ENCODE measurements around the gene ITPR2. TPM values are rescaled to one million over a fixed set of nuclear protein-coding genes. Genes with fewer than 3 reads are reported as not detected.

ITPR2 gene
- total RNA-seq, 3 donors from 2014 or later = 33.3 to 60.8 (median 54.0) TPM

DNA sequence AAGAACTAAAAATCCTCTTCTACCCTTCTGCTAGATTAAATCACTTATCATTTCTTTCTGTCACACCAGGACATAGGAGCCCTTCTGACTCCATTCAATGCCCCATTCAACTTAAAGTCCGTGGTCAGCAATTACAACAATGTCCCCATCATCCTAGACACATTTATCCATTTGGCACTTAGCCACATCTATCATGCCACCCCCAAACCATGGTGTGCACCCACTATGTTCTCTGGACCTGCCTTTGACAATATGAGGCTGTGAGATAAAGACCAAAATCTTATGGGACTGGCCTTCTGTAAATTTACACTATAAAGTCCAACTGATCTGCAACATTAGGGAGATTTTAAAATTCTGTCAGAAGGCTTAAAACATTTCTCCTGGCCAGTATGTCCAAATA lies 533.2 kb downstream of the ITPR2 start:
- no peak for DNase-seq
- ATAC-seq = no peak
- no peaks in the 10 kb centered on the region for H3K9me3 ChIP-seq
- H3K36me3 ChIP-seq (ENCODE audit: low read depth) = no peaks in the 10 kb centered on the region
- intact Hi-C loops (cut with DNase I, micrococcal nuclease) = no loop called here
- no peaks in the 10 kb centered on the region for H3K4me1 ChIP-seq (ENCODE audit: low read depth)
- TF ChIP-seq, protein P1, sequence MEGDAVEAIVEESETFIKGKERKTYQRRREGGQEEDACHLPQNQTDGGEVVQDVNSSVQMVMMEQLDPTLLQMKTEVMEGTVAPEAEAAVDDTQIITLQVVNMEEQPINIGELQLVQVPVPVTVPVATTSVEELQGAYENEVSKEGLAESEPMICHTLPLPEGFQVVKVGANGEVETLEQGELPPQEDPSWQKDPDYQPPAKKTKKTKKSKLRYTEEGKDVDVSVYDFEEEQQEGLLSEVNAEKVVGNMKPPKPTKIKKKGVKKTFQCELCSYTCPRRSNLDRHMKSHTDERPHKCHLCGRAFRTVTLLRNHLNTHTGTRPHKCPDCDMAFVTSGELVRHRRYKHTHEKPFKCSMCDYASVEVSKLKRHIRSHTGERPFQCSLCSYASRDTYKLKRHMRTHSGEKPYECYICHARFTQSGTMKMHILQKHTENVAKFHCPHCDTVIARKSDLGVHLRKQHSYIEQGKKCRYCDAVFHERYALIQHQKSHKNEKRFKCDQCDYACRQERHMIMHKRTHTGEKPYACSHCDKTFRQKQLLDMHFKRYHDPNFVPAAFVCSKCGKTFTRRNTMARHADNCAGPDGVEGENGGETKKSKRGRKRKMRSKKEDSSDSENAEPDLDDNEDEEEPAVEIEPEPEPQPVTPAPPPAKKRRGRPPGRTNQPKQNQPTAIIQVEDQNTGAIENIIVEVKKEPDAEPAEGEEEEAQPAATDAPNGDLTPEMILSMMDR (IDR thresholded peaks at IDR 0.05) = no peak
- H3K4me3 ChIP-seq = no peak overlapping the region

DNA sequence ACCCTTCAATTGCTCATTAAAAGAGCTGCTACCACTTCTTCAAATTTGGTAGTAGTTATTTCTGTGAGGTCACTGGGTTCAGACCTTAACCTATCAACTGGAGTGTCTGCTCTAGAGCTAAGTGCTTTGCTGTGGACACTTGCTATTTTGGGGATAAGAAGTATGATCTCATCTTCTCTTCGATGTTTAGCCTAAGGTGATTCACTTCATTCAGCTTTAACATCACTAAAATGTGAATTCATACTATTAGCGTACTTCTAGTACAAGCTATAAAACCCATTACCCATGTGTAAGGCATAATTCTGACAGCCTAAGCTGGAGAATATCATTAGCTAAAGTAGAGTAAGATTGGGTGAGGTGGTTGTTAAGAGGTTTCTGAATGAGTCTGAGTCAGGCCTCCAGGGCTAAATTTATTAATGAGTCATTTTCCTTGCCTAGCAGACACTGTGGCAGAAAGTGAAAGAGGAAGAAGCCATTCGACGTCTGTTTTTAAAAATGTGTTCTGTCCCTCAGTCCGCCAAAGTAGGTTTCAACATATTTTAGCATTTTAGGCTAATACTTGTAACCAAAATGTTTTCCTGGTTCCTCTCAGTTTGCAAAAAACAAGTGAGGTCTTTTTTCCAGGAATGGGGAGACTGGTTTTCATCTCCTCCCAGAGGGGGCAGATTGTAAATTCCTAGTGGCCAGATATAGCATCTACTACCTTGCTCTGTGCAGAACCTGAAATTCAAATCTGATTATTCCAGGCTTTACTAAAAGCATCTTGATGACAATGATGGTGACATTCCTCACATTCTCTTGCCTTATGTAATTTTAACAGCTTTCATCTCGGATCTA lies 534.0 kb downstream of the ITPR2 start:
- intact Hi-C loops (cut with DNase I, micrococcal nuclease) = no loop called here
- Histone ChIP-seq H3K4me3 (no peak overlapping the region), H3K36me3 (ENCODE audit: low read depth) (no peaks in the 10 kb centered on the region), H3K4me1 (ENCODE audit: low read depth) (no peaks in the 10 kb centered on the region), H3K9me3 (no peaks in the 10 kb centered on the region)
- DNase-seq = peak in 1 of 3 donors; percentile 21
- ATAC-seq = peak; percentile 92
- TF ChIP-seq, protein P1 (IDR thresholded peaks at IDR 0.05) = no peak

DNA sequence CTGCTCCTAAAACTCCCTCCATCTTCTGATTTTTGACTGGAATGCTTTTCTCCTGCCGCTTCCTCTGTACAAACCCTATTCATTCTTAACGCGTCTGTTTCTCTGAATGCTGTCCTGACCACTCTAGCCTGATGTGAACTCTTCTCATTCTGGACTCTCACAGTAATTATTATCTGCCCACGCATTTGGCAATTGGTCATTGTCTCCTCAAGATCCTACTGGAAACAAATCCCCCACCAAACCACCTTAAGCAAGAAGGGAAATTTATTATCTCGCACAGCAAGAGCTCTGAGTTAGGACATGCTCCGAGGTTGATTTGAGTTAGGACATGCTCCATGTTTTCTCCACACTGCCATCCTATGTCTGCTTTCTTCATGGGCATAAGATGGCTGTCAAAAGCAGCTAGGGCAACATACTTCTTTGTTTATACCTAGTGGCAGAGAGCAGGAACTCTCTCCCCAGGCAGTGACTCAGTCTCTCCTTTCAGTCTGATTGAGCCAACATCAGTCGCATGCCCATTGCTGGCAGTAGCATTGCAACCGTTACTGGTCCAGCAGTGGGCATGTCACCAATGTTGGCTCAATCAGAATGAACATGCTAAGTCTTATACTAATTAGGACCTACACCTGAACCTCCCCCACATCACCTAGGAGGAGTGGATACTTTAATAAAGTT lies 535.5 kb downstream of the ITPR2 start:
- Histone ChIP-seq H3K4me3 (no peak overlapping the region), H3K4me1 (ENCODE audit: low read depth) (no peaks in the 10 kb centered on the region), H3K36me3 (ENCODE audit: low read depth) (no peaks in the 10 kb centered on the region), H3K9me3 (no peaks in the 10 kb centered on the region)
- intact Hi-C loops (cut with DNase I, micrococcal nuclease) = no loop called here
- DNase-seq = no peak
- ATAC-seq = no peak
- TF ChIP-seq, protein P1 (IDR thresholded peaks at IDR 0.05) = no peak

DNA sequence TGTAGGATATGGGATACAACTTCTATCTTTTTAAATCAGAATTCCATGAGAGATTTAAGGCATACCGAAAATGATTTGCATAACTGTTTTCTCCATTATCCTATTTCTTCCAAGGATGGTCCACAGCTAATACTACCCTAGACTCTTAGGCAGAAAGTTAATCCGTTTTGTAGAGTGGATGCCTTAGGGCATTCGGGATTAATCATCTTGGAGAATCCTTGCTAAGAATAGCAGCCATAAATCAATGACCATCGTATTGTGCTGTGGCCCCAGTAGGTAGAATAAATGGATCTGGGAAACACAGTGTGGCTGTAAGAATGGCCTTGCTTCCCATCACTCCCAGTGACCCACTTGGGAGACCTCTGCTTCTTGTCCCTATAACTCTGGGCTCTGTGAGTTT lies 538.0 kb downstream of the ITPR2 start:
- intact Hi-C loops (cut with DNase I, micrococcal nuclease) = no loop called here
- no peaks in the 10 kb centered on the region for H3K9me3 ChIP-seq
- TF ChIP-seq, protein P1 (IDR thresholded peaks at IDR 0.05) = no peak
- ATAC-seq (no peak), DNase-seq (no peak)
- no peak overlapping the region for H3K4me3 ChIP-seq
- no peaks in the 10 kb centered on the region for H3K4me1 ChIP-seq (ENCODE audit: low read depth)
- no peaks in the 10 kb centered on the region for H3K36me3 ChIP-seq (ENCODE audit: low read depth)

DNA sequence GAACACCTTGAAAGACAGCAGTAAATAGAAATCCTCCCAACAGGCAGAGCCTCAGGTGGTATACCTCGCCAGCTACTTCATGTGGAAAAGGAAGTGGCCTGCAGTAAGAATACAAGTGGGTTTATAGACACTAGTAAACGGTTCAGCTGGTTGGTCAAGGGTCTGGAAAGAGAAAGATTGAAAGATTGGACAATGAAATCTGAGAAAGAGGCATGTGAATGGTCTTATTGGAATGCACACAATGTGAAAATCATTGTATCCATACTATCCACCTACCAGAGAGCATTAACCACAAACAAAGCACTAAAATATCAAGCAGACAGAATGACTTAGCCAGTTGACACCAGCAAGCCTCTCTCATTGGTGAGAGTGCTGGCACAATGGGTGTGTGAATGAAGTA lies 539.4 kb downstream of the ITPR2 start:
- Histone ChIP-seq H3K4me1 (ENCODE audit: low read depth) (no peaks in the 10 kb centered on the region), H3K36me3 (ENCODE audit: low read depth) (no peaks in the 10 kb centered on the region), H3K9me3 (no peaks in the 10 kb centered on the region), H3K4me3 (no peak overlapping the region)
- intact Hi-C loops (cut with DNase I, micrococcal nuclease) = no loop called here
- DNase-seq = no peak
- no peak for ATAC-seq
- TF ChIP-seq, protein P1 (IDR thresholded peaks at IDR 0.05) = no peak

All from mucosa of descending colon (tissue), 3 donors.